A204.1 (cell line): ENCODE results near the gene KLHL29.

Source experiments
- FAIRE-seq: peaks from 2 replicates; lab custom pipeline; 2012; peaks lifted over from hg19 to GRCh38; lab: Jason Lieb, UNC

The KLHL29 gene

DNA sequence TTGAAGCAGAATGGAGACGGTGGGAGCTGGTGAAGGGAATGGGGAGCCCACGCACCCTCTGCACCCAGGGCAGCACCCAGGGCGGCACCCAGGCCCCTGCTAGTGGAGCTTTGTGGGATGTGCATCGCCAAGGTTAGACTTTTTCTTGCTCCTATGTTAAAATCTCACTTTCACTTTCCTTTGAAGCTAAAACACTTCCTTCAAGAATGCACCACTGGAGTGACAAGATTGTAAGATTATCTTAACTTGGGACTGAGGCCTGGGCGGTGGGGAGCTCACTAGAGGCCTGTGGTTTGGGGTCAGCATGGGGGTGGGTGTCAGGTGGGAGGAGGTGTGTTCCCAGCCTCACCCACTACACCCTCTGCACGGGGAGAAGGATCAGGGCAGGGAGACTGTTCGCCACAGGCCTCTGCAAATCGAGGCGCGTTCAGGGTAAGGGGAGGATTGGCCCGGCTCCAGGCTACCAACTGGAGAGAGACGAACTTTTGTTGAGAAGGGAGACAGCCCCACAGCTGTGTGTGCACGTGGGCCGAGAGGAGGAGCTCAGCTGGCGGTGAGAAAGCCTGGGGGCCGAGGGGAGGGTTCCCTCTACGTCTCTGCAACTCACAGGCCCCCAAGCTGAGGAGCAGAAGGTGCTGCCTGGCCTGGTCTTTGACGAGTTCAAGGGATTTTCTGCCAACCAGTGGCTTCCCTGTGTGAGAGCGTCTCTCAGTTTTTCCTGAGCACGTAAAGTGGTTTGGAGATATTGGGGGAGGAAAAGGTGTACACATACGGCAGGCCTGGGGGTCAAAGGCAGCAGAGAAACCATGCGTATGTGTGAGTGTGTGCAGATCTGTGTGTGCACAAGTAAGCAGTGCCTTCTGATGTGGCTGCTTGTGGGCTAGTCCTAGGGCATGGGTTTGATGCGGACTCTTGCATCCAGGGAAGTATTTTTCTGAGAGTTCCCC, 147.7 kb downstream of the KLHL29 start:
- no peak for FAIRE-seq

DNA sequence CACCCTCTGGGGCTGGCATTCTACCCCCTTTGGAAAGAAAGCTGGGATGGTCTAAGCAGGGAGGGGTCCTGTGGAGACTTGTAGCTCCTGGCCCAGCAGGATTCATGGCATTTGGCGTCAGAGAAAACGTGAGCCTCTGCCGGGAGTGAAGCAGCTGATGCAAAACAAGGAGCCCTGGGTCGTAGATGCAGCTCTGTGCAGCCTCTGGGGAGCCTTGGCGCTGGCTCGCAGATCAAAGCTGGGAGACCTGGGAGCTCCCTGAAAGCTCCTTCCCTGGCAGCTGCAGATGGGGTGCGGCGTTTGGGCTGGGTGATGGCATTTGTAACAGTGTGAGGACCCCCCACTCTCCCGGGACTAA, 148.3 kb downstream of the KLHL29 start:
- FAIRE-seq = no peak

DNA sequence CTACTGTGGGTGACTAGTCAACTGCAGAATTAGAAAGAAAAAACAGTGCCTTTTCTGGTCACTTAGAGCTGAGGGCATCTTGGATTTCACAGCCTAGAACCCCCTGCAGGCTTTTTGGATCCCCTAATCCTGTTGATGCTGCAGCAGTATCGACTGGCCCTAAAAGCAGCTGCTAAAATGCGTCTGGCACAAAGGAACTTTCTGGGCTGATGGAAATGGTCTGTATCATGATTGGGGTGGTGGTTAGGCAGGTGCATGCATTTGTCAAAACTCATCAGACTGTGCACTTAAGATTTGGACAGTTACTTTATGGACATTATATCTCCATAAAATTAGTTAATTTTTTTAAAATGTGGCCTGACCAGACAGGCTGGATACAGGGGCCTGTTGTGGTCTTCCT, 149.8 kb downstream of the KLHL29 start:
- FAIRE-seq = no peak

- no peak for FAIRE-seq
Observed at GRCh38 chr2:23536326-23536725, 151.3 kb downstream of the KLHL29 start.

- FAIRE-seq = no peak
Observed at GRCh38 chr2:23537991-23538390, 153.0 kb downstream of the KLHL29 start.

GRCh38 chr2:23538566-23538965, 153.6 kb downstream of the KLHL29 start:
- no peak for FAIRE-seq

GRCh38 chr2:23540804-23541360, 155.9 kb downstream of the KLHL29 start:
- no peak for FAIRE-seq

- no peak for FAIRE-seq
Observed at GRCh38 chr2:23541503-23542229, 156.7 kb downstream of the KLHL29 start.

- FAIRE-seq = no peak
Observed at GRCh38 chr2:23542230-23542789, 157.3 kb downstream of the KLHL29 start.

DNA sequence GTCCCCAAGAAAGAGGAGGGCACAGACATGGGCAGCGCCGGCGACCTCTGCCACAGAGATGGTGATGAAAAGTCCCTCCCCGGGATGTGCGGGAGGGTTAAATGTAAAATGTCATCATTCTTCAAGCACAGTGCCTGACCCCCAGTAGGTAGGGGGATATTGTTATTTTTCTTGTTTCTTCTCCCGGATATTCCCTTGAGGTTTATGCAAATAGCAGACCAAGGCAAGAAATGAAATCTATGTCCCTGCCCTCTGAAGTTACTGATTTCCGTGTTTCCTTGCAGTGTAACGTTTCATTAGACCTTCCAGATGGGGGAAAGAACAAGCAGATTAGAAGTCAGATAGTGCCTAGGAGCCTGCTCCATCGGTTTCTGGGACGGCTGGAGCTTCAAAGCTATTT, 158.3 kb downstream of the KLHL29 start:
- no peak for FAIRE-seq

DNA sequence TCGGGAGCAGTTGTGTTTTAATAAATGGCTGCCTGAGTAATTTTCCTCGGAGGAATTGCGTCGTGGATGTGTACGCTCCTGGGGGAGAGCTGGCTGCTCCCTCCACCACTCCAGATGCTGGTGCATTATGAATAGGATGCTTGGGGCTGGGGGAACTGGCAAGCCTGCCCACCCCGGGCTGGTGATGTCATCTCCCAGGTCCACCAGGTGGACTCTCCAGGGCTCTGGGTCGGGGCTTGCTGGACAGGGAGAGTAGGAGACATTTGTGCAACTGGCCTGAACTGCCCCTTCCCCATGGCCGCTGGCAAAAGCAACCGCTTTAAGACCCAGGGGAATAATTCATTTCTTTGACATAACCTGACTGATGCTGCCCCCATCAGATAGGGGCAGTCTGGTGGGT, 158.7 kb downstream of the KLHL29 start:
- FAIRE-seq = no peak

GRCh38 chr2:23544589-23545295, 159.8 kb downstream of the KLHL29 start:
- FAIRE-seq = no peak

DNA sequence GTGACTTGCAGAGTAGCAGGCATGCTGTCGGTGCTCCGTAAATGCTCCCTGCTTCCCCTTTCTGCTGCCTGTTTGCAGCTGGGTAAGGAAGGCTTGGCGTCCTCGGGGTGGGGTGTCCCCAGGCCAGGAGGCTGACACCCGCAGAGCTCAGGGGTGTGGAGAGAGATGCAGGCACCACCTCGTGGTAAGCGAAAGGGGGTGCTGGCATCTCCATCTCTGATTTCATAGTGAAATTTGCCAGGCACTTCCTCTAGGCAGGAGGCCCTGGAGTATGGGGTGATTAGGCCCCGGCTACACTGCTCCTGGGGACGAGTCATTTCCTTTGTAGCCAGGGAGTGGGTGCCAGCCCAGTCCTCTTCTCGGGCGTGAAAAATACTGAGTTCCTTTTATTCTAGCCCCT, 160.4 kb downstream of the KLHL29 start:
- no peak for FAIRE-seq

- FAIRE-seq = no peak
Observed at GRCh38 chr2:23545811-23546210, 160.8 kb downstream of the KLHL29 start.

- FAIRE-seq = no peak
Observed at GRCh38 chr2:23546913-23547312, 161.9 kb downstream of the KLHL29 start.

DNA sequence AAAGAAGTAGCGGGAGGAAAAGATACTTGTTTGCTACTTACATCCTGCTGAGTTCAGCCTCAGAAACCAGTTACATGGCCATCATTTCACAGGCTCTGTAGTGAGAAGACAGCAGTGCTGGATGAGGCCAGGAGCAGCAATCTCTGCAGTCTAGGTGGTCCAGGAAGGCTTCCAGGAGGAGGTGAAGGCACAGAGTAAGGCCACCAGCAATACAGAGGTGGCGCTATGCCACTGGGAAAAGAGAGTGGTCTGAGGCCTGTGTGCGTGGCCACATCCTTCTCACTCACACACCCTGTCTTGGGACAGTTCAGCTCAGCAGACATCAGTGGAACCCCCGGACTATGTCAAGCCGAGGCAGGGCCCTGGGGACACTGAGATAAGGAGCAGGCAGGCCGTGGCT, 162.7 kb downstream of the KLHL29 start:
- no peak for FAIRE-seq

DNA sequence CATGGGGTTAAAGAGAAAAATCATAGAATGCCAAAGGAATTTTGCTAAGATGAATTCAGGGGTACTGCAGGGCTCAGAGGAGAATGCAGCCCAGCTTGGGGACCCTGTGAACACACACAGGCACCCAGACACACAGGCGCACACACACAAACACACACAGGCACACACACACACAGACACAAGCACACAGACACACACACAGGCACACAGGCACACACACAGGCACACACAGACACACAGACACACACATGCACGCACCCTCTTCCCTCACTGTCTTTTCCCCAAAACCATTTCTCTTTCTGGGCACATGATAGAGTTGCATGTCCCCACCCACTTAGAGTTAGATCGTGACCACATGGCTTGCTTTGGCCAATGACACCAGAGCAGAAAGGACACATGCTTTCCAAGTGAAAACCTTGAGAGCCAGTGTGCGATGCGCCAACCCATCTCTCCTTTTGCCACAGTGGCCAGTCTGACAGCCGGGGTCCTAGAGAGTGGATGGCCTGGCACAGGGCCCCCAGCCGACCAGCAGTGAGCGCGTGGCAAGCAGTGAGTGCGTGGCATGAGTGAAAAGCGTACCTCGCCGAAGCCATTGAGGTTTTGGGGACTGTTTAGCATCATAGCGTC, 163.3 kb downstream of the KLHL29 start:
- FAIRE-seq = no peak

- no peak for FAIRE-seq
Observed at GRCh38 chr2:23549051-23549450, 164.1 kb downstream of the KLHL29 start.

DNA sequence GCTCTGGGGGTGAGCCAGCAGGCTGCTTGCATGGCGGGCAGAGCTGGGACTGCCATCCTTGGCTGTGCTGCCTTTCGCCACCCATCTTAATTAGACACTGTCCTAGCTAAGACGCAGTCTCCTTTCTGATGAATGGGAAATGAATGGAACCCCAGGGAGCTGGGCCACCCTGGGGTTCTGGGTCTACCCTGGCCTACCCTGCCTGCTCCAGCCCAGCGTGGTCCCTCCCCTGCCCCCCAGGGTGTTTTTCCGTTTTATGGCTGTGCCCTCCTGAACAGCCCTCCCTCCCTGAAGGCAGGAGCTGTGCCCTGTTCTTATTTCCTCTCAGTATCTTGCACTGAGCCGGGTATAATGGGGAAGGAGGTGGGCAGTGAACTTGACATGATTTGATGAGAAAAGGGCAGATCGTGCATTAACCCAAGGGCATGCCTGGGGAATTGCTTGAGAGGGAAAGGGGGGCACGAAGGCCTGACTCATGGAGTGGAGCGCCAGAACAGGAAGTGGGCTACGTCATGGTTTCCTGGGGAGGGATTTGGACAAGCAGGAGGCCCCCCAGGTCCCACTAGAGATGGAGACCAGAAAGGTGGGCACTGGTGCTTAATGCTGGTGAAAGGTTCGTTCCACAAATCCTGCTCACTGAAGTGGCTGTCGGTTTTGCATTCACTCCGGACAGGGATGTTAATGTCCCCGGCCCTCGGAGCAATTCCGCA, 165.0 kb downstream of the KLHL29 start:
- no peak for FAIRE-seq

DNA sequence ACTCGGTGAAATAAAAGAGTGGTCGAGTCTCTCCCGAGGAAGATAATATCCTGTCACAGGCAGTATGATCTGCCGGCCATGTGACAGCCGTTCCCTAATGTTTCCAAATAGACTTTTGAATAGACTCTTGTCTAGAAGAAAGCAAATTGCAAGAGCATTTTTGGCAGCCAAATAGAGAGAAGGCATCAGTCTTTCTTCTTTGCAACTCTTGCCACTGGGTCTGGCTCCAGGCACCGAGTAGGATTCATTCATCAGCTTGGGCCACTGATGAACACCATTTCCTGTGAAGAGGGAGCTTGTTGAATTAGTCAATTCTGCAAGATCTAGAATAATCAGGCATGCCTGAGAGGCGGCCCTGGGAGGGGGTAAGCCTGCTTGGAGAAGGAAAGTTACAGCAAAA, 165.6 kb downstream of the KLHL29 start:
- no peak for FAIRE-seq

GRCh38 chr2:23551875-23552274, 166.9 kb downstream of the KLHL29 start:
- FAIRE-seq = no peak
